Measurements from ENCODE around the gene ACOT2.

The ACOT2 gene

GRCh38 chr14:73613419-73613963 lies 44.5 kb downstream of the ACOT2 start:
- no peak for DNase-seq (ENCODE audit: low read depth in 3 of 3, low spot score in 1 of 3)

GRCh38 chr14:73616831-73617230 lies 47.8 kb downstream of the ACOT2 start:
- DNase-seq (ENCODE audit: low read depth in 3 of 3, low spot score in 1 of 3): no peak

GRCh38 chr14:73619524-73619923 lies 50.5 kb downstream of the ACOT2 start:
- no peak for DNase-seq (ENCODE audit: low read depth in 3 of 3, low spot score in 1 of 3)

GRCh38 chr14:73620268-73620667 lies 51.3 kb downstream of the ACOT2 start:
- no peak for DNase-seq (ENCODE audit: low read depth in 3 of 3, low spot score in 1 of 3)

GRCh38 chr14:73623504-73624054 lies 54.6 kb downstream of the ACOT2 start:
- no peak for DNase-seq (ENCODE audit: low read depth in 3 of 3, low spot score in 1 of 3)

Data from stimulated activated CD4-positive, alpha-beta T cell treated with anti-CD3 and anti-CD28 coated beads, TNF-alpha, amount 100 ng/mL, for 1 hour (primary cell).